Neural progenitor cell (in vitro differentiated cells): ENCODE measurements around the gene NDUFS6.

Source experiments
- CTCF ChIP-seq: fragments of 200-600 bp; sonication (generic); IDR thresholded peaks from 2 replicates; pipeline ENCODE4 v1.5.1; 2017; ENCODE audit warnings: antibody characterized with exemption, mild to moderate bottlenecking
- EZH2phosphoT487 ChIP-seq: fragments of 200-600 bp; sonication (generic); IDR thresholded peaks from 2 replicates; pipeline ENCODE4 v1.6.1; 2017; ENCODE audit warnings: antibody characterized with exemption

DNA sequence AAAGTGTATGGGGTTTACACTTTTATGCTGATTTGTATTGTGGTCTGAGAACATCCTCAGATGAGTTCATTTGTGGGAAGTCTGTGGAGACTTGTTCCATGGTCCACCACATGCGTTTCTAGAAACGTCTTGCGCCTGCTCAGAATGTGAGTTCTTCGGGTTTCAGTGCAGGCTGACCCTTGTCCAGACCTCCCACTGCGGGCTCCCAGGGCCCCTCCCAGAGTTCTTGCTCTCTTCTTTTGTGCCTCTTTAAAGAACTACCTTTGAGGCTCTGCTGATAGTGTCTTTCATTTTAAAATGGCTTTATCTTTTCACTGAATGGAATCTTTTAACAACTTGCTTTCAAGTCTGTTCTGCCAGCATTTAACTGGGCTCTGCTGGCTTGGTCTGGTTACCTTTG lies 17.6 kb downstream of the NDUFS6 start:
- no peak for TF ChIP-seq CTCF
- no peak for TF ChIP-seq EZH2phosphoT487
